HCT116 (cell line): ENCODE measurements around the gene PHOSPHO1. TPM values are rescaled to one million over a fixed set of nuclear protein-coding genes. Genes with fewer than 3 reads are reported as not detected.

Experiments
- ATAC-seq: fragments of 200-7000 bp; cut with Tn5 transposase; 2 replicates; pipeline ENCODE4 v1.9.1; 2020; ENCODE audit warnings: mild to moderate bottlenecking, moderate library complexity
- BruUV-seq: library from RNA; stranded (reverse); fragments of 400-500 nt; replicated peaks from 2 replicates; lab custom pipeline; 2021; lab: Mats Ljungman, UMichigan
- CTCF ChIA-PET: fragments of 300-600 bp; sonication (Branson Sonifier 250); formaldehyde crosslinking; loops from one replicate; lab custom pipeline; 2021; ENCODE audit warnings: antibody characterized with exemption; lab: Charles Lee
- POLR2A ChIA-PET: fragments of 300-600, 350-600 bp; sonication (Branson Sonifier 250); formaldehyde crosslinking; loops from one replicate; lab custom pipeline; 2021; ENCODE audit warnings: antibody characterized with exemption; lab: Charles Lee
- RAD21 ChIA-PET, 2 experiments: fragments of 300-600 bp; sonication (Branson Sonifier 250); formaldehyde crosslinking; loops; one replicate each; lab custom pipeline; 2023; ENCODE audit warnings: low total read pairs in 2 of 2; ENCODE audit not compliant: uncharacterized antibody in 2 of 2, unreplicated experiment in 2 of 2, low non-redundant PET in 1 of 2; lab: Charles Lee
- DNase-seq: peaks from one replicate; pipeline ENCODE4 v3.0.0-alpha.2; 2010; ENCODE audit warnings: low read depth, low spot score
- H2AFZ ChIP-seq: fragments of 200-600 bp; shearing (Covaris generic), sonication (generic); 2 replicates; pipeline ENCODE4 v1.6.1; 2017; ENCODE audit warnings: low read depth, mixed run types, mixed read lengths, antibody characterized with exemption, low read length; ENCODE audit not compliant: poor library complexity, severe bottlenecking
- H3K27ac ChIP-seq: 2 replicates; pipeline ENCODE4 v1.5.1; 2012; ENCODE audit warnings: low read depth, low read length
- H3K27me3 ChIP-seq: fragments of 200-600 bp; sonication (generic); 2 replicates; pipeline ENCODE4 v1.6.1; 2016; ENCODE audit warnings: mixed run types, low read length, mixed read lengths; ENCODE audit not compliant: insufficient read depth
- H3K36me3 ChIP-seq, 2 experiments: fragments of 200-500 bp in 1 of 2; fragments of 200-600 bp in 1 of 2; sonication (Bioruptor generic) in 1 of 2; sonication (generic) in 1 of 2; 2 replicates each; pipeline versions ENCODE4 v1.5.1 to v1.6.1; 2014 to 2016; ENCODE audit warnings: low read length in 2 of 2, inconsistent platforms in 1 of 2, mixed read lengths in 1 of 2, mixed run types in 1 of 2; ENCODE audit not compliant: insufficient read depth in 2 of 2, control insufficient read depth in 1 of 2
- H3K4me1 ChIP-seq, 2 experiments: fragments of 200-600 bp in 1 of 2; sonication (generic) in 1 of 2; 2 replicates each; pipeline versions ENCODE4 v1.5.1 to v1.6.1; 2012 to 2017; ENCODE audit warnings: low read length in 2 of 2, inconsistent platforms in 1 of 2, mild to moderate bottlenecking in 1 of 2, mixed read lengths in 1 of 2, mixed run types in 1 of 2, moderate library complexity in 1 of 2; ENCODE audit not compliant: insufficient read depth in 2 of 2, control insufficient read depth in 1 of 2
- H3K4me2 ChIP-seq: fragments of 200-600 bp; sonication (generic); 2 replicates; pipeline ENCODE4 v1.6.1; 2017; ENCODE audit warnings: mixed run types, low read length, mixed read lengths
- H3K4me3 ChIP-seq, 2 experiments: fragments of 200-600 bp in 1 of 2; sonication (generic) in 1 of 2; replicated peaks in 1 of 2; 2 replicates each; pipeline ENCODE4 v1.5.1; 2011 to 2016; ENCODE audit warnings: low read length in 2 of 2, control low read depth in 1 of 2, low read depth in 1 of 2, mild to moderate bottlenecking in 1 of 2, mixed read lengths in 1 of 2, mixed run types in 1 of 2
- H3K79me2 ChIP-seq: fragments of 200-600 bp; sonication (generic); 2 replicates; pipeline ENCODE4 v1.6.1; 2017; ENCODE audit warnings: mild to moderate bottlenecking, mixed run types, low read length, moderate library complexity, mixed read lengths; ENCODE audit not compliant: insufficient read depth
- H3K9ac ChIP-seq: fragments of 200-600 bp; sonication (generic); 2 replicates; pipeline ENCODE4 v1.6.1; 2016; ENCODE audit warnings: low read length, mixed read lengths
- H3K9me2 ChIP-seq: fragments of 200-600 bp; sonication (generic), shearing (Covaris generic); 2 replicates; pipeline ENCODE4 v1.6.1; 2017; ENCODE audit warnings: mixed run types, mild to moderate bottlenecking, moderate library complexity; ENCODE audit not compliant: insufficient read depth
- H3K9me3 ChIP-seq, 2 experiments: fragments of 200-500 bp in 1 of 2; fragments of 200-600 bp in 1 of 2; sonication (Bioruptor generic) in 1 of 2; sonication (generic) in 1 of 2; 2 replicates each; pipeline ENCODE4 v1.6.1; 2014 to 2017; ENCODE audit warnings: low read length in 2 of 2, mixed read lengths in 2 of 2, inconsistent platforms in 1 of 2, low read depth in 1 of 2, mild to moderate bottlenecking in 1 of 2, mixed run types in 1 of 2, moderate library complexity in 1 of 2; ENCODE audit not compliant: control insufficient read depth in 1 of 2, insufficient read depth in 1 of 2
- H4K20me1 ChIP-seq: fragments of 200-600 bp; sonication (generic), shearing (Covaris generic); 2 replicates; pipeline ENCODE4 v1.6.1; 2017; ENCODE audit warnings: mixed run types, mild to moderate bottlenecking, moderate library complexity; ENCODE audit not compliant: insufficient read depth
- EZH2phosphoT487 ChIP-seq: fragments of 200-600 bp; IDR thresholded peaks from 2 replicates; pipeline ENCODE4 v1.6.1; 2018; ENCODE audit warnings: antibody characterized with exemption, borderline replicate concordance
- MAX ChIP-seq: IDR thresholded peaks from 2 replicates; pipeline ENCODE4 v1.6.1; 2012
- POLR2A ChIP-seq: IDR thresholded peaks from 2 replicates; pipeline ENCODE4 v1.7.0; 2011; ENCODE audit warnings: borderline replicate concordance; ENCODE audit not compliant: insufficient read depth, insufficient read length; ENCODE audit errors: extremely low read depth
- POLR2AphosphoS5 ChIP-seq: IDR thresholded peaks from 2 replicates; pipeline ENCODE4 v1.6.1; 2011; ENCODE audit warnings: mild to moderate bottlenecking, low read depth, low read length, moderate library complexity
- REST ChIP-seq: IDR thresholded peaks from 2 replicates; pipeline ENCODE4 v1.6.1; 2012; ENCODE audit warnings: low read depth
- SRF ChIP-seq: IDR thresholded peaks from 2 replicates; pipeline ENCODE4 v1.6.1; 2012; ENCODE audit warnings: low read depth
- TCF7L2 ChIP-seq: IDR thresholded peaks from 2 replicates; pipeline ENCODE4 v1.7.0; 2011; ENCODE audit warnings: borderline replicate concordance, inconsistent platforms; ENCODE audit not compliant: insufficient read depth, insufficient read length; ENCODE audit errors: extremely low read depth
- intact Hi-C: fragments of 100-400 bp; cut with micrococcal nuclease; formaldehyde crosslinking; loops from 2 replicates; pipeline ENCODE4 v1.10.0; 2022
- total RNA-seq: library from RNA; stranded (reverse); gene quantifications from one replicate; pipeline ENCODE4 v1.2.1, GENCODE V29; 2021; ENCODE audit not compliant: unreplicated experiment

Gene PHOSPHO1
- total RNA-seq, 1 experiment from 2014 or later = 3.0 TPM

DNA sequence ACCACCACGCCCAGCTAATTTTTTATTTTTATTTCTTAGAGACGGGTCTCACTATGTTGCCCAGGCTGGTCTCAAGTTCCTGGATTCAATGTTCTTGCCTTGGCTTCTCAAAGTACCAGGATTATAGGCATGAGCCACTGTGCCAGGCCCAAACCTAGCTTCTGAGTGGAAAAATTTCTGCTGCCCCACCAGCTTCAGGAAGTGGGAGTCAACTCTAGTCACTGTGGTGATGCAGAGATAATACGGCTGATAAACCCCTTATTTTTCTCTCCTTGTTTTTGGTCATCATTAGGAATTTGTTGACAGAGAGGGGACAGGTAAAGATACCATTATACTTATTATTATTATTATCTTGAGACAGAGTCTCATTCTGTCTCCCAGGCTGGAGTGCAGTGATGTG, 27.8 kb upstream of the PHOSPHO1 start:
- Histone ChIP-seq H3K9me3 (no peaks in the 10 kb centered on the region), H2AFZ (no peak overlapping the region), H3K27me3 (no peaks in the 10 kb centered on the region), H3K9ac (no peak overlapping the region), H4K20me1 (no peaks in the 10 kb centered on the region), H3K4me1 (peaks cover 15 to 25% of the 10 kb centered on the region in 2 experiments), H3K27ac (no peak overlapping the region), H3K79me2 (no peaks in the 10 kb centered on the region), H3K36me3 (no peaks in the 10 kb centered on the region), H3K4me3 (no peak overlapping the region), H3K9me2 (no peaks in the 10 kb centered on the region), H3K4me2 (no peak overlapping the region)
- intact Hi-C loops = no loop called here
- no TSS peak for BruUV-seq
- TF ChIP-seq TCF7L2 (no peak), MAX (no peak), POLR2A (no peak), SRF (no peak), POLR2AphosphoS5 (no peak), REST (no peak), EZH2phosphoT487 (no peak)
- DNase-seq (no peak), ATAC-seq (no peak)
- ChIA-PET RAD21 (no interaction called here), POLR2A (no interaction called here), CTCF (interaction anchor here (0.9 kb wide), 1 partner anchor 32 kb away, joined by 5 read pairs; no protein-coding TSS in a partner anchor)
